ENCODE measurements around the gene RBM47. TPM values are rescaled to one million over a fixed set of nuclear protein-coding genes. Genes with fewer than 3 reads are reported as not detected.
"Not testable (repeated sequence)": the region's sequence is repeated elsewhere in the genome, so short reads cannot be mapped to it uniquely, and the experiment has no call there.

The RBM47 gene
- total RNA-seq, 1 donor from 2014 or later: 3.9 TPM

- intact Hi-C loops (cut with micrococcal nuclease): loop anchor here (5.0 kb wide), 1 partner anchor 267 kb away; no protein-coding TSS in a partner anchor
Measured at GRCh38 chr4:40454816-40455215, 174.8 kb downstream of the RBM47 start.

GRCh38 chr4:40453912-40454311 is 175.8 kb downstream of the RBM47 start:
- intact Hi-C loops (cut with micrococcal nuclease): no loop called here

DNA sequence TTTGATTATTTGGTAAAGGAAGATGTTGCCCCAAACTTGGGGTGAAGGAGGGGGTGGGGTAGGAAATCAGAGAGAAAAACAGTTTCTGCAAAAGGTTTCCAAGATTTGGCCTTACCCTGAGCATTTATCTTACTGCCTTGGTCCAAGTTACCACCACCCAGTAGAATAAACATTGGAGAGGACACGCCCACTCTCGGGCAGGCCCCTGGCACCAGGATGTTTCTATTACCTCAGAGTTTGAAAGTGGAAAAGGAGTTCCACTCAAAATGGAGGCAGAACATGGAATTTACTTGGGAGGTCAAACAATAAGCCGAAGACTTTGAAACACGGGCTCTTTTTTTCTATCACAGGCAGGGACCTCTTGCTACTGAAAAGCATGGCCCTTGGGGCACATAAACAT is 180.8 kb downstream of the RBM47 start:
- intact Hi-C loops (cut with micrococcal nuclease): no loop called here

DNA sequence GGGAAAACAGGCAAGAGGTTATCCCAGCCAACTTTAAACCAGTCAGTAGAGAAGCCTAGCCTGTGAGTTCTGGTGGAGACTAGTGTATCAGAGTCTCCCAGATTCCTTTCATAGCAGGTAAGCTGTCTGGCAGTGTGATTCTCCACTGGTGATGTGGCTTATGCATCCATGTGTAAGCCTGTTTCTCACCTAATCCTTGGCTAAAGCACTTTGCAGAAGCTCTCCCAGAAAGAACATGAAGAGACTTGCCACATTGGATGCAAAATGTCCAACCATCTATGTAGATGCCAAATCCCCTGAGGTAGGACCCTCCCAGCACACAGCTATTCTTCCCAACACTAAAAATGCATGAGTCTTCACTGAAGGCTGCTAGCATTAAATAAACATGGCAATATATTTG is 182.8 kb downstream of the RBM47 start:
- intact Hi-C loops (cut with micrococcal nuclease): no loop called here

GRCh38 chr4:40446261-40446750 is 183.4 kb downstream of the RBM47 start:
- intact Hi-C loops (cut with micrococcal nuclease): not testable (repeated sequence)

GRCh38 chr4:40445671-40446070 is 184.0 kb downstream of the RBM47 start:
- intact Hi-C loops (cut with micrococcal nuclease): no loop called here

GRCh38 chr4:40441430-40441829 is 188.2 kb downstream of the RBM47 start:
- intact Hi-C loops (cut with micrococcal nuclease): no loop called here

DNA sequence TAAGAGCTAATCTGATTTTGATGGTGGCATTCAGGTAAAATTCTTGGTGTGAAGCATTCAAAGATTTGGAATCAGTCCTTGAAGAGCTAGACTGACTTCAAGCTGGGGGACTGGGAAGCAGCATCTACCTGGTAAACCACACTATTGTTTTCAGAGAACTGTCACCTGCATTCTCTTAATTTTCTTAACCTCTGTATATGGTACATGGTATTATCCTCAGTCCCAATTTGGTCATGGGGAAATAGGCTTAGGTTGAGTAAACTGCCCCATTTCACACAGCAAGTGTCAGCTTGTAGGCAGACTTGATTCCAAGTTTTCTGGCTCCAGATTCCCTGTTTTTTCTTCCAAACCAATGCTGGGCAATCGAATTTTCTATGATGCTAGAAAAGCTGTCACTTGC is 190.1 kb downstream of the RBM47 start:
- intact Hi-C loops (cut with micrococcal nuclease): loop anchor here (10.0 kb wide), 1 partner anchor 285 kb away; no protein-coding TSS in a partner anchor

DNA sequence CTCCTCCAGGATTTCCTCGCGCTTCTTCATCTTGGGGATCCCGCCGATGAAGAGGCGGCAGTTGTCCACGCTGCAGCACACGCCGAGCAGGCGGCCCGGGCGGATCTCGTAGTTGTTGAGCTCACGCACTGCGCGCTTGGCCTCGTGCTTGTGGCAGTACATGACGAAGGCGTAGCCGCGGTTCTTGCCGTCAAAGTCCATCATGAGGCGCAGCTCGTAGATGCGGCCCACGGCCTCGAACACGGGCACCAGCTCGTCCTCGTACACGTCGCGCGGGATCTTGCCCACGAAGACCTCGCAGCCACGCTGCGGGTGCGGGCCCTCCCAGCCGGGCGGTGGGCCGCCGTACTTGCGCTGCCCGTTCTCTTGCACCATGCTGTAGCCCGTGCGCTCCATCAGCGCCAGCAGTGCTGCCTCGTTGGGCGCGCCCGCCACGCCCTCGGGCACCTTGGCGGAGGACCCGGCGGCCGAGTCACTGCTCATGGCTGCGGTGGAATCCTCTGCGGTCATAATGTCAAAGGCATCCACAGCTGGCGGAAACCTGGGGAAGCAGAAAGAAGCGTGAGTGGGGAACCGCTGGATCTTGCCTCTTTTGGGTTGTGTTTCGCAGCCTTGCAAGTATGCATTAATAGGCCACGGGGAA is 191.2 kb downstream of the RBM47 start:
- intact Hi-C loops (cut with micrococcal nuclease): loop anchor here (10.0 kb wide), 1 partner anchor 286 kb away; no protein-coding TSS in a partner anchor

DNA sequence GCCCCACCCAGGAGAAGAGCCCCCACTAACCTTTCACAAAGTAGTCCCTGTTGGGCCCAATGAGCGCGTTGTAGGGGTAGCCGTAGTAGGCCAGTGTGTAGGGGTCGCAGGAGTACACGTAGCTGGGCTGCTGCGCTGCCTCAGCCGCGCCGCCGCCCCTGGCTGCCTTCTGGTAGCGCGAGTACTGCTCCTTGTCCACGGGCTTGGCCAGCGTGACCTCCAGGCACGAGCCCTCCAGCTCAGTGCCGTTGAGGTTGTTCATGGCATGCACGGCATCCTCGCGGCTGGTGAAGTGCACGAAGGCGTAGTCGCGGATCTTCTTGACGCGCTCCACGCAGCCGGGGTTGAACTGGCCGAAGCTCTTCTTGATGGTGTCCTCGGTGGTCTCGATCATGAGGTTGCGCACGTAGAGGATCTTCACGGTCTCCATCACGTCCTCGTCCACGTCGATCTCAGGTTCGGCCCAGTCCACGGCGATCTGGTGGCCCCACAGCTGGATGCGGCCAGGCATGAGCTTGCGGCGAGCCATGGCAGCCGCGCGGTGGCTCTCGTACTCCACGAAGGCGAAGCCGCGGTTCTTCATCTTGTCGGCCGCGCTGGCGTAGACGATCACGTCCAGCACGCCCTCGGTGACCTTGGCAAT is 191.8 kb downstream of the RBM47 start:
- intact Hi-C loops (cut with micrococcal nuclease): loop anchor here (10.0 kb wide), 1 partner anchor 287 kb away; no protein-coding TSS in a partner anchor

- intact Hi-C loops (cut with micrococcal nuclease): loop anchor here (10.0 kb wide), 1 partner anchor 289 kb away; no protein-coding TSS in a partner anchor
Measured at GRCh38 chr4:40435306-40435705, 194.4 kb downstream of the RBM47 start.

- intact Hi-C loops (cut with micrococcal nuclease): loop anchor here (5.0 to 10.0 kb wide), 2 partner anchors 291 to 377 kb away; partner anchors contain the start of gene N4BP2
Measured at GRCh38 chr4:40434126-40434687, 195.5 kb downstream of the RBM47 start.

GRCh38 chr4:40432504-40432903 is 197.2 kb downstream of the RBM47 start:
- intact Hi-C loops (cut with micrococcal nuclease): loop anchor here (5.0 to 10.0 kb wide), 2 partner anchors 292 to 375 kb away; partner anchors contain the start of gene N4BP2

DNA sequence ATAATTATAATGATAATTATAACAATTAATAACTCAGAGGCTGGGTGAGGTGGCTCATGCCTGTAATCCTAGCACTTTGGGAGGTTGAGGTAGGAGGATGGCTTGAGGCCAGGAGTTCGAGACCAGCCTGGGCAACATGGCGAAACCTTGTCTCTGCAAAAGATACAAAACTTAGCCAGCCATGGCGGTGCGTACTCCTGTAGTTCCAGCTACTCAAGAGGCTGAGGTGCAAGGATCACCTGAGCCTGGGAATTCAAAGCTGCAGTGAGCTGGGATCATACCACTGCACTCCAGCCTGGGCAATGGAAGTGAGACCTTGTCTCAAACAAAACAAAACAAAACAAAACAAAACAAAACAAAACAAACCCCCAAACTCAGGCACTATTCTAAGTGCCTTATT is 201.8 kb downstream of the RBM47 start:
- intact Hi-C loops (cut with micrococcal nuclease): not testable (repeated sequence)

DNA sequence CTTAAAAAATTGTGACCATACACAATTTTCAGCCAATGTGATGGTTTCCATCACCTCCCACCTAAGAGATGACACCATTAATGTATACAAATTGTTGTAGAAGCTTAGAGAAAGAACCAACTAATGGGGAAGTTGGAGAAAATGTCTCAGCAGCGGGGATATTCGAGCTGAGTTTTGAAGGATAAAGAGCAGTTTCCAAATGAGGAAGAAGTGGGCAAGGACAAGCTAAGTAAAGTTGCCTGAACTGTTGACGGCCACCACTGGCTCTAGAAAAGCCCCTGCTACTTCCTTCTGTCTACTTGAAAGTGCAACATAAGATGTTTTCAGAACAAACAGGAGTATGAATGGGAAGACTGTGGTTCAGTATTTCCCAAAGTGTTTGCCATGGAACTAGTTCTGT is 202.5 kb downstream of the RBM47 start:
- intact Hi-C loops (cut with micrococcal nuclease): no loop called here

DNA sequence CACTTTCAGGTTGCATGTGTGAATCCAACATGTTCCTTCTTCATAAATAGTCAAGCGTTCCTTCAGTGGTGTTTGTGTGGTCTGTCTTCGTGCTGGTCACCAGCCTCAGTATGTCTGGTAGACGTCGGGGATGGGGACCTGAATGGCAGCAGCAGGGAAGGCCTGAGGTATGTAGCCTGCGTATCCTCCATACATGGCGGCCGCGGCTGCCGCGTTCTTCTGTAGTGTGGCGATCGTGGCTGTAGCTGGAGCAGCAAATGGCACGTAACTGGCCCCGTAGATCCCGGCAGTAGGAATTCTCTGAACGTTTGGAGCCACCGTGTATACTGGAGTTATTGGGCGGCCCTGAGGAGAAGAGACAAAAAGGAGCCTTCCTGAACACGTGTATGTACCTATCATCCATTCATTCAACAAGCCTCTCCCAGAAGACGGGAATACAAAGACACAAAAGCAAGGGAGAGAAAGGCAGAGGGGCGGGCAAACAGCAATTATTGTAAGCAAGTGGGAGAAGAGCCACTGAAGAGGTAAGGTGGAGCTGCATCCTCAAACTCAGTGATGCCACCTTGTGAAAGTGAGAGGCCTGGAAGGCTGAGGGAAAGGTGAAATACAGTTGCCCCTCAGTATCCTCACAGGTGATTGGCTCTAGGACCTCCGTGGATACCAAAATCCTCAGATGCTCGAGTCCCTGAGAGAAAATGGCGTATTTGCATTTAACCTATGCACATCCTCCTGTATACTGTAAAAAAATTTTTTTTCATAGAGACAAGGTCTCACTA is 203.7 kb downstream of the RBM47 start:
- intact Hi-C loops (cut with micrococcal nuclease): no loop called here

DNA sequence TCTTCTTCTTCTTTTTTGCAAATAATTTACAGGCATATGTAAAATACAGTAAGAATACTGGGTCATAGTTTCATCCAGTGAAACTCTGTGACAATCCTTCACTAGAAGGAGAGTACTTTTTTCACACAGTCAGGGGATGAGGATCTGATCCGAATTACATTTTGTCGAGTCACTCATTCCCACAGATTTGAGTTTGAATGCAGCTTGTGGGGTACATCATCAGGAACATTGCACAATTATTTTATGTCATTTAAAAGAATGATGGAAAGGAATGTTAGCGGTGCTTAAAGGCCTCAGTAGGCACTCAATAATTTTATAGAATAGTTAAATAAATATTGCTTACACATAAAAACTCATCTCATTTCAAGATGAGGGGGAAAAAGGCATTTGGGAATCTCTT is 205.9 kb downstream of the RBM47 start:
- intact Hi-C loops (cut with micrococcal nuclease): no loop called here

DNA sequence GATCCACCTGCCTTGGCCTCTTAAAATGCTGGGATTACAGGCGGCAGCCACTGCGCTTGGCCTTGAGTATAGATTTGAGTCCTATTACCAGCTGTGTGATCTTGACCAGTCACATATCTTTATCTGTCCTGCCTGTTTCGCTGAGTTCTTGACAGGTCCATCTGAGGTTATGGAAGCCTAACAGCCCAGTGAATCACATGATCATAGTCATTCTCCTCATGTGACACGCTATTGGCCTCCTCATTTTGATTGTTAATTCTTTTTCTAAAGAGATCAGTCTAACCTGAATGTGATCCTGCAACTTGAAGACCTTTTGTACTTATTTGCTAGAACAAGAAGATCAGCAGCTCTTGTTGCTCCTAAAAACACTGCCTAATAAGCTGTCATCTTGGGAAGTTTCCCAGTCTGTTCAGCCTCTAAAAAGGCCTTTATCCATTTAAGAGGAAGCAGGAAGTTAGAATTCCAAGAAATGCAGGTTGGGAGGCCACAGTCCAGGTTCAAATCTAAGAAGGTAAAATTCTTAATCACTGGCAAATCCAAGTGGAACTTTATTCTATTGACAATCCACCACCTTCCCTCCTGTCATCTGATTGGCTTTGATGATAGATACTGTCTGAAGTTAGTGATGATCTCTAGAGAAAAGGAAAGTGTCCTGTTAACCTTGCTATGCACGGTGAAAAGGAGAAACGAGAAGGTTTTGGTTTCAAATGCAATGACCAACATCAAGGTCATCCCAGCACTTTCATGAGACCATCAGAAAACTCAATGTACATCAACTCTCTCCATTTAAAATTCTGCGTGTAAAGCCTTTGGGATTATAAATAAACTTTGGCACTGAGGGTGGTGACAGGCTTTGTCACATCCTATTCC is 207.6 kb downstream of the RBM47 start:
- intact Hi-C loops (cut with micrococcal nuclease): no loop called here

GRCh38 chr4:40419231-40419912 is 210.3 kb downstream of the RBM47 start:
- intact Hi-C loops (cut with micrococcal nuclease): no loop called here

All from T-helper 2 cell treated with Interferon-gamma antibody and Interleukin-4, amounts not matched to agents 100 ng/mL and 5 ng/mL, for 36 hours (primary cell).